Measurements from ENCODE around the gene C5.

DNA sequence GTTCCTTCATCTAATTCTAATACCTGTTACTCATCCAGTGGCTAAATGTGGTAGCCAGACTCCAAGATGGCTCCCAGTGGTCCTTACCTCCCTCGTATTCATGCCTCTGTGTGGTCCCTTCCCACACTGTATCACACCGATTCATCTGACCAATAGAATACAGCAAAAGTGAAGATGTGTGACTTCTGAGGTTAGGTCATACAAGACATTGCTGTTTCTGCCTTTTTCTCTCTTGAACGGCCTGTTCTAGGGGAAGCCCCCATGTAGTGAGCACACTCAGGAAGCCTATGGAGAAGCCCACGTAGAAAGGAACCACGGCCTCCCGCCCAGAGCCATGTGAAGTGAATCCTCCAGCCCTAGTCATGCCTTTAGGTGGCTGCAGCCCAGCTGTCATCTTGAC lies 9.4 kb upstream of the C5 start:
- TF ChIP-seq, protein P1, sequence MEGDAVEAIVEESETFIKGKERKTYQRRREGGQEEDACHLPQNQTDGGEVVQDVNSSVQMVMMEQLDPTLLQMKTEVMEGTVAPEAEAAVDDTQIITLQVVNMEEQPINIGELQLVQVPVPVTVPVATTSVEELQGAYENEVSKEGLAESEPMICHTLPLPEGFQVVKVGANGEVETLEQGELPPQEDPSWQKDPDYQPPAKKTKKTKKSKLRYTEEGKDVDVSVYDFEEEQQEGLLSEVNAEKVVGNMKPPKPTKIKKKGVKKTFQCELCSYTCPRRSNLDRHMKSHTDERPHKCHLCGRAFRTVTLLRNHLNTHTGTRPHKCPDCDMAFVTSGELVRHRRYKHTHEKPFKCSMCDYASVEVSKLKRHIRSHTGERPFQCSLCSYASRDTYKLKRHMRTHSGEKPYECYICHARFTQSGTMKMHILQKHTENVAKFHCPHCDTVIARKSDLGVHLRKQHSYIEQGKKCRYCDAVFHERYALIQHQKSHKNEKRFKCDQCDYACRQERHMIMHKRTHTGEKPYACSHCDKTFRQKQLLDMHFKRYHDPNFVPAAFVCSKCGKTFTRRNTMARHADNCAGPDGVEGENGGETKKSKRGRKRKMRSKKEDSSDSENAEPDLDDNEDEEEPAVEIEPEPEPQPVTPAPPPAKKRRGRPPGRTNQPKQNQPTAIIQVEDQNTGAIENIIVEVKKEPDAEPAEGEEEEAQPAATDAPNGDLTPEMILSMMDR (IDR thresholded peaks at IDR 0.05): no peak
- TF ChIP-seq, protein P2, sequence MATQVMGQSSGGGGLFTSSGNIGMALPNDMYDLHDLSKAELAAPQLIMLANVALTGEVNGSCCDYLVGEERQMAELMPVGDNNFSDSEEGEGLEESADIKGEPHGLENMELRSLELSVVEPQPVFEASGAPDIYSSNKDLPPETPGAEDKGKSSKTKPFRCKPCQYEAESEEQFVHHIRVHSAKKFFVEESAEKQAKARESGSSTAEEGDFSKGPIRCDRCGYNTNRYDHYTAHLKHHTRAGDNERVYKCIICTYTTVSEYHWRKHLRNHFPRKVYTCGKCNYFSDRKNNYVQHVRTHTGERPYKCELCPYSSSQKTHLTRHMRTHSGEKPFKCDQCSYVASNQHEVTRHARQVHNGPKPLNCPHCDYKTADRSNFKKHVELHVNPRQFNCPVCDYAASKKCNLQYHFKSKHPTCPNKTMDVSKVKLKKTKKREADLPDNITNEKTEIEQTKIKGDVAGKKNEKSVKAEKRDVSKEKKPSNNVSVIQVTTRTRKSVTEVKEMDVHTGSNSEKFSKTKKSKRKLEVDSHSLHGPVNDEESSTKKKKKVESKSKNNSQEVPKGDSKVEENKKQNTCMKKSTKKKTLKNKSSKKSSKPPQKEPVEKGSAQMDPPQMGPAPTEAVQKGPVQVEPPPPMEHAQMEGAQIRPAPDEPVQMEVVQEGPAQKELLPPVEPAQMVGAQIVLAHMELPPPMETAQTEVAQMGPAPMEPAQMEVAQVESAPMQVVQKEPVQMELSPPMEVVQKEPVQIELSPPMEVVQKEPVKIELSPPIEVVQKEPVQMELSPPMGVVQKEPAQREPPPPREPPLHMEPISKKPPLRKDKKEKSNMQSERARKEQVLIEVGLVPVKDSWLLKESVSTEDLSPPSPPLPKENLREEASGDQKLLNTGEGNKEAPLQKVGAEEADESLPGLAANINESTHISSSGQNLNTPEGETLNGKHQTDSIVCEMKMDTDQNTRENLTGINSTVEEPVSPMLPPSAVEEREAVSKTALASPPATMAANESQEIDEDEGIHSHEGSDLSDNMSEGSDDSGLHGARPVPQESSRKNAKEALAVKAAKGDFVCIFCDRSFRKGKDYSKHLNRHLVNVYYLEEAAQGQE (IDR thresholded peaks at IDR 0.05; ENCODE audit: low read depth, low read length): no peak
- TF ChIP-seq RAD21 (IDR thresholded peaks at IDR 0.05; ENCODE audit: low read length) (no peak), EZH2phosphoT487 (IDR thresholded peaks at IDR 0.05; ENCODE audit: borderline replicate concordance, low read depth) (no peak), GABPA (IDR thresholded peaks at IDR 0.05; ENCODE audit: low read depth) (no peak), YY1 (IDR thresholded peaks at IDR 0.05; ENCODE audit: low read depth) (no peak), TAF1 (IDR thresholded peaks at IDR 0.05; ENCODE audit: borderline replicate concordance, low read depth, low read length) (no peak)

Data from SK-N-SH (cell line).